GM13977 (cell line): ENCODE data around the gene AKAP6.

Source experiments
- DNase-seq: peaks from one replicate; pipeline ENCODE4 v3.0.0; 2012; ENCODE audit warnings: low spot score
- in situ Hi-C: fragments of 300-500 bp; cut with MboI; formaldehyde crosslinking; loops from one replicate; pipeline ENCODE4 v1.12.0; 2022; ENCODE audit warnings: low sequenced_read_pairs, low pct_unique_long_range_greater_than_20kb, mixed read lengths, inconsistent platforms; ENCODE audit not compliant: unreplicated experiment
- TF ChIP-seq, protein P1 (sequence below): IDR thresholded peaks from 2 replicates; pipeline ENCODE4 v1.5.1; 2012; ENCODE audit warnings: mild to moderate bottlenecking, control low read depth; ENCODE audit not compliant: insufficient read depth; ENCODE audit errors: extremely low read depth, missing control alignments

The AKAP6 gene

DNA sequence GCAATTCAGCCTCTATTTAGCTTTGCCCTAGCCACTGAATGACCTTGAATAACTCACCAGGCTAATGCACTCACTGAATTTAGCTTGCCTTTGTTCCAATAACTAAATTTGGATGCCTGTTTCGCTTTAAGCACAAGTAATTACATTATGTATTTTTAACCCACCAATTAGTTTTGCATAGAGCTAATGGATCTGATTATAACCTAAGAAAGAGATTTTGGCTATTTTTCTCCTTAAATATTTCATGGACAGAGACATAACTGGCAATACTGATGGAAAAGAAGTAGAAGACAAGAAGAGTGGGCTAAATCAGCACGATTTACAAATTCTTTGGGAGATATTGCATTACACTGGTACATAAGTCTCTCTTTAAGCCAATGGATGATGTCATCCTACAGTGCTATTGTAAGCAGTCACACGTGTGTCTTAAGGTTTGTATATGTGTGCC lies 85.7 kb downstream of the AKAP6 start:
- TF ChIP-seq, protein P1, sequence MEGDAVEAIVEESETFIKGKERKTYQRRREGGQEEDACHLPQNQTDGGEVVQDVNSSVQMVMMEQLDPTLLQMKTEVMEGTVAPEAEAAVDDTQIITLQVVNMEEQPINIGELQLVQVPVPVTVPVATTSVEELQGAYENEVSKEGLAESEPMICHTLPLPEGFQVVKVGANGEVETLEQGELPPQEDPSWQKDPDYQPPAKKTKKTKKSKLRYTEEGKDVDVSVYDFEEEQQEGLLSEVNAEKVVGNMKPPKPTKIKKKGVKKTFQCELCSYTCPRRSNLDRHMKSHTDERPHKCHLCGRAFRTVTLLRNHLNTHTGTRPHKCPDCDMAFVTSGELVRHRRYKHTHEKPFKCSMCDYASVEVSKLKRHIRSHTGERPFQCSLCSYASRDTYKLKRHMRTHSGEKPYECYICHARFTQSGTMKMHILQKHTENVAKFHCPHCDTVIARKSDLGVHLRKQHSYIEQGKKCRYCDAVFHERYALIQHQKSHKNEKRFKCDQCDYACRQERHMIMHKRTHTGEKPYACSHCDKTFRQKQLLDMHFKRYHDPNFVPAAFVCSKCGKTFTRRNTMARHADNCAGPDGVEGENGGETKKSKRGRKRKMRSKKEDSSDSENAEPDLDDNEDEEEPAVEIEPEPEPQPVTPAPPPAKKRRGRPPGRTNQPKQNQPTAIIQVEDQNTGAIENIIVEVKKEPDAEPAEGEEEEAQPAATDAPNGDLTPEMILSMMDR = no peak
- DNase-seq = no peak
- in situ Hi-C loops = no loop called here

DNA sequence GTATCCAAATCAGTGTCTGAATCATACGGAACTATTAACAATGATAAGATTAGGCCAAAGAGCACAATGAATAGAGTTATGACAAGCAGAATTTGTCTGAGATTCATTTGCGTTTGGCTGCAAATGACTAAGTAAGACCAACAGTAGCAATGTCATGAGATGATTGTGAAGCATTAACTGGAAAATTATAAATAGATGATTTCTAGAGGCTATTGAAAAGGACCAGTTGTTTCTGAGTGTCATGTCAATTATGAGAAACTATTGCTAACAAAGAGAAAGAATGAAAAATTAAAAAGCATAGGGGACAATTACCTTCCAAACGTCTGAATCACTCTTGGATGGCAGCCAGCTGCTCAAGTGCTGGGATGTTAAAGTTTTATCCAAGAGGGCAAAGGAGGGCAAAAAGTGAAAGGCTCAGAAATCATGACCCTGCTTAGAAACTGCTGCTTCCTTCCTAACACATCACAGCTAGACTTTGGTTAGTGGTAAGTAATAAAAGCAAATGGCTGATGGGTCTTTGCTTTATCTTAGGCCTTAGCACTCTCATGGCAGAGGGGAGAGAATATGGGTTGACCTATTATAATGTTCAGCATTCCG lies 89.0 kb downstream of the AKAP6 start:
- in situ Hi-C loops = no loop called here
- DNase-seq = no peak
- TF ChIP-seq, protein P1 = no peak

DNA sequence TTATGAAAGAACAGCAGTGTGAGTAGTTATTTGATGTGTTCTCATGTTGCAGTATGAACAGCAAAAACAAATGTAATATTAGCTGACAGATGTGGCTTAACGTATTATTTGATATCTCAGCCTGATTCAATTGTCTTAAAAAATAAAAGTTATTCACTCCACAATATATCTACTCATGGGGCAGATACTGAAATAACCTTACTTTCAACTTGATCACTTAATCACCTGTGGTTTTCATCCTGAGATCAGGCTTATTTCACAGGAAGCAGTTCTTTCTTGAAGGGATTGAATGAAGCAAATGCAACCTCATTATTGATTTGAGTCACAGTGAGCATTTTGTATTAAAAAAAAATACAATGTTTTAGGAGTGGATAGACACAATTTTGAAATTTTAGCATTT lies 90.3 kb downstream of the AKAP6 start:
- TF ChIP-seq, protein P1 = no peak
- in situ Hi-C loops = no loop called here
- DNase-seq = no peak

DNA sequence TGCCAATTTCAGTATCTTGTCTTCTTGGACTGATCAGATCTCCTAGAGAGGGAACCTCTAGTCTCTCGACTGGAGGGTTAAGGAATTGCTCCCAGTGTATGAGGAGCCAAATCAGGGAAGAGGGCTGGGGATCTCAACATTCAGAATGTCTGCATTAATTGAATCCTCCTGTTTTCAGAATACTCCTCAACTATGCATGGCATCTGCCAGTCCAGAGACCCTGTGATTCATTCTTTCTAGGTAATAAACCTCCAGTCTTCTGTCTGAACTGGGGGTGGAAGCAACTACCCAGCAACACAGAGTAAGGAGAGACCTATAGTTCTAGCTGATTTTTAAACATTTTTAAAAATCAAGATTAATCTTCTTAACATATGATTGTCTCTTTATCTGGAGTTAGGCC lies 92.7 kb downstream of the AKAP6 start:
- TF ChIP-seq, protein P1 = no peak
- DNase-seq = no peak
- in situ Hi-C loops = no loop called here

DNA sequence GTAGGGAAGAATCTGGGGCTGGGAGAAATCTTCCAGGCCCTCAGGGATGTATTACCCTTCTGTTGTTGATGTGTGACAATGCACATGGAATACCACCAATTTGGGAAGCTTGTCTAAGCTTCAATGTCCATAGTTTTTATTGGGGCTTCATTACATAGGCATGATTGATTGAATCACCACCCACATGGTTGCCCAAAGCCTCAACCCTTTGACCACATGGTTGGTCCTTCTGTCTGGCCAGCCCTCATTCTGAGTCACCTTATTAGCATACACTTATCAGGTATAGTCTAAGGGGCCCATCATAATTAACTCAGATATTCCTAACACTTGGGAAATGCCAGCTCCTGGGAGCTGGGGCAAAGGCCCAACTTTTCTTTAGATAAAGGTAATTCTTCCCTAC lies 93.3 kb downstream of the AKAP6 start:
- DNase-seq = no peak
- in situ Hi-C loops = no loop called here
- TF ChIP-seq, protein P1 = no peak

DNA sequence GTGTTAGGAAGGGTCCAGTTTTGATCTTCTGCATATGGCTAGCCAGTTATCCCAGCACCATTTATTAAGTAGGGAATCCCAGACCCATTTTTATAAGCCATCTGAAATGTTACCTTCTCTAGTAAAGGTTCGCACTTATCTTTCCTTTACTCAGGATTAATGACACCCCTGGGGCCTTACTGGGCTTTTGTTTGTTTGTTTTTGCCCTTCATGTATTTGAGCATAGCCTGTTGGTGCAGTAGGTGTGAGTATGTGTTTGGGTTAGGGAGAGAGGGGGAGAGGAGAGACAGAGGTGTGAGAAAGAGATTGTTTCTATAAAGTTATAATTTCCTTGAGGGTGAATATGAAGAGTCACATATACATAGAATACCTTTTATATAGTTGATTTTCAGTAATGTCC lies 96.9 kb downstream of the AKAP6 start:
- no peak for DNase-seq
- in situ Hi-C loops = no loop called here
- TF ChIP-seq, protein P1 = no peak
